K562 (cell line): ENCODE results near the gene NACC1. TPM values are rescaled to one million over a fixed set of nuclear protein-coding genes. Genes with fewer than 3 reads are reported as not detected.

Source experiments
- ATF7 ChIP-seq: fragments of 450-650 bp; IDR thresholded peaks from 2 replicates; pipeline ENCODE4 v1.7.1; 2014; ENCODE audit warnings: mild to moderate bottlenecking, moderate library complexity
- CBFA2T3 ChIP-seq: fragments of 450-650 bp; IDR thresholded peaks from 2 replicates; pipeline ENCODE4 v1.6.1; 2017
- CBX3 ChIP-seq, 2 experiments: IDR thresholded peaks; 1 replicate in 1 of 2; 2 replicates in 1 of 2; pipeline ENCODE4 v1.6.1; 2012; ENCODE audit warnings: inconsistent platforms in 2 of 2, low read length in 2 of 2, borderline replicate concordance in 1 of 2, control low read depth in 1 of 2
- CCNT2 ChIP-seq: IDR thresholded peaks from 2 replicates; pipeline ENCODE4 v1.6.1; 2011; ENCODE audit warnings: borderline replicate concordance, low read depth, mild to moderate bottlenecking, moderate library complexity, mixed read lengths, low read length; ENCODE audit not compliant: insufficient read length; ENCODE audit errors: extremely low read depth
- CEBPZ ChIP-seq: fragments of 150-350 bp; IDR thresholded peaks from 2 replicates; pipeline ENCODE4 v1.6.1; 2014; ENCODE audit warnings: low read depth, mild to moderate bottlenecking, low read length, borderline replicate concordance
- MXI1 ChIP-seq: IDR thresholded peaks from 2 replicates; pipeline ENCODE4 v1.6.1; 2011; ENCODE audit warnings: low read depth, mild to moderate bottlenecking, improper control_type of control experiment, low read length
- NR2F6 ChIP-seq: fragments of 450-650 bp; formaldehyde crosslinking; IDR thresholded peaks from 2 replicates; pipeline ENCODE4 v1.4.0; 2020; ENCODE audit warnings: mild to moderate bottlenecking
- RFX7 ChIP-seq: fragments of 250-450 bp; sonication (Bioruptor Pico); IDR thresholded peaks from 2 replicates; pipeline ENCODE4 v1.5.1; 2021; ENCODE audit warnings: mild to moderate bottlenecking
- UBTF ChIP-seq, 2 experiments: IDR thresholded peaks; 2 replicates each; pipeline ENCODE4 v1.6.1; 2012; ENCODE audit warnings: improper control_type of control experiment in 2 of 2, low read depth in 2 of 2, low read length in 2 of 2, borderline replicate concordance in 1 of 2
- ZBED1 ChIP-seq: IDR thresholded peaks from 2 replicates; pipeline ENCODE4 v1.6.1; 2014
- ZNF77 ChIP-seq: fragments of 250-450 bp; sonication (Bioruptor Pico); IDR thresholded peaks from 2 replicates; pipeline ENCODE4 v1.5.0; 2020
- ZNF778 ChIP-seq: fragments of 450-650 bp; formaldehyde crosslinking; IDR thresholded peaks from 2 replicates; pipeline ENCODE4 v1.4.0; 2020; ENCODE audit warnings: mild to moderate bottlenecking, moderate library complexity
- polyA plus RNA-seq, 8 experiments: library from polyadenylated mRNA; depleted of rRNA in 4 of 8; stranded (reverse) in 5 of 8; unstranded in 3 of 8; fragments of >200 nt; fragmentation: Nextera tagmentation in 2 of 8; fragmentation: Illumina TruSeq in 1 of 8; extraction: Ambion mirVana in 2 of 8; extraction: Trizol in 1 of 8; gene quantifications; 2 replicates each; pipeline versions ENCODE4 v1.2.1 to v1.2.3, GENCODE V29; 2011 to 2014; ENCODE audit warnings: inconsistent platforms in 1 of 8, missing spikeins in 1 of 8
- total RNA-seq, 7 experiments: library from RNA; depleted of rRNA in 6 of 7; stranded (reverse); fragments of >200 nt in 6 of 7; fragmentation: Illumina TruSeq in 2 of 7; extraction: Trizol in 2 of 7; gene quantifications; 2 replicates each; pipeline versions ENCODE4 v1.2.1 to v1.2.3, GENCODE V29; 2011 to 2021; ENCODE audit warnings: low replicate concordance in 1 of 7

The NACC1 gene
- total and polyA plus RNA-seq, 9 of the 15 experiments (the other 6 are each of a cell fraction or from before 2014, with no cell fraction given): 0.04 to 96.6 (median 25.8) TPM

- TF ChIP-seq ATF7: no peak
- no peak for TF ChIP-seq MXI1
- TF ChIP-seq RFX7: 0 out of 2 replicates have a peak, but pooled peaks have one; percentile 35
- 0 out of 4 replicates have a peak, but pooled peaks have one; percentile 20 to 65 for TF ChIP-seq UBTF (IDR thresholded peaks at IDR 0.05; ENCODE audit: borderline replicate concordance in 1 of 2, low read depth in 2 of 2, low read length in 2 of 2)
- TF ChIP-seq CEBPZ: no peak
- no peak for TF ChIP-seq CCNT2
- peak; percentile 91 for TF ChIP-seq ZNF77
- no peak for TF ChIP-seq CBX3 (IDR thresholded peaks at IDR 0.05; ENCODE audit: borderline replicate concordance in 1 of 2, low read length in 2 of 2)
- no peak for TF ChIP-seq NR2F6 (CRISPR knock-in tag)
- TF ChIP-seq ZNF778 (CRISPR knock-in tag): no peak
- TF ChIP-seq ZBED1: no peak; the same call in 1 of the 2 replicates
- TF ChIP-seq CBFA2T3: no peak
Measured at GRCh38 chr19:13098277-13099072, 19.6 kb upstream of the NACC1 start (continued).
